H1 (cell line): ENCODE results near the gene TAOK2. TPM values are rescaled to one million over a fixed set of nuclear protein-coding genes. Genes with fewer than 3 reads are reported as not detected.

ENCODE experiments used
- CHD7 ChIP-seq: fragments of 300-600 bp; sonication (generic); IDR thresholded peaks from 2 replicates; pipeline ENCODE4 v1.7.1; 2012; ENCODE audit warnings: low read length, moderate library complexity, mild to moderate bottlenecking, inconsistent platforms; ENCODE audit not compliant: insufficient replicate concordance
- PHF8 ChIP-seq: fragments of 200-600 bp; sonication (generic); conservative IDR thresholded peaks from 2 replicates; pipeline ENCODE4 v1.7.1; 2012; ENCODE audit warnings: low read depth, mild to moderate bottlenecking, inconsistent platforms, low read length, moderate library complexity
- polyA plus RNA-seq, 7 experiments: library from polyadenylated mRNA; depleted of rRNA in 3 of 7; stranded (reverse) in 5 of 7; unstranded in 2 of 7; fragments of >200 nt in 5 of 7; fragments of 200-250 nt in 2 of 7; gene quantifications; 1 replicate in 5 of 7; 2 replicates in 1 of 7; 4 replicates in 1 of 7; pipeline versions ENCODE4 v1.2.1 to v1.2.3, GENCODE V29; 2011 to 2013; ENCODE audit warnings: missing spikeins in 2 of 7, mixed read lengths in 2 of 7
- total RNA-seq: library from RNA; stranded (reverse); fragmentation: NEBNext Ultra II Directional; extraction: Animal tissue kit (Norgen Biotek cat#: 25700); gene quantifications from 2 replicates; pipeline ENCODE4 v1.2.1, GENCODE V29; 2021

Gene TAOK2
- total and polyA plus RNA-seq, 2 of the 8 experiments (the other 6 are each of a cell fraction or from before 2014, with no cell fraction given), result 13.5 to 32.6 TPM

- TF ChIP-seq CHD7 (no peak), PHF8 (no peak)
- TF ChIP-seq, all 59 proteins: peak for 0
Measured at GRCh38 chr16:29958756-29959155, 14.9 kb upstream of the TAOK2 start (continued).
